Body of pancreas (tissue), 4 donors: ENCODE measurements around the gene PDK2. TPM values are rescaled to one million over a fixed set of nuclear protein-coding genes. Genes with fewer than 3 reads are reported as not detected.
A peak's percentile ranks its signal among the peaks of the same experiment; 100 is the strongest.

Experiments
- ATAC-seq: fragments of 150-250 bp; one replicate; pipeline ENCODE4 v1.9.1; 2016
- DNase-seq, 4 donors: peaks; one replicate each; pipeline ENCODE4 v3.0.0-alpha.2; 2019
- H3K27ac ChIP-seq, 4 donors: fragments of 200-600 bp; sonication (generic); 1 replicate in 3 of 4; 2 replicates in 1 of 4; pipeline versions ENCODE4 v1.5.1 to v1.6.1; 2016 to 2019; ENCODE audit warnings: mild to moderate bottlenecking in 1 of 4, mixed read lengths in 1 of 4, moderate library complexity in 1 of 4
- H3K27me3 ChIP-seq, 2 donors: fragments of 200-600 bp; sonication (generic); one replicate each; pipeline ENCODE4 v1.6.0; 2016; ENCODE audit warnings: mild to moderate bottlenecking in 1 of 2
- H3K36me3 ChIP-seq, 2 donors: fragments of 200-600 bp; sonication (generic); replicated peaks in 1 of 2; 2 replicates each; pipeline ENCODE4 v1.5.1; 2016; ENCODE audit warnings: low read depth in 2 of 2; ENCODE audit not compliant: insufficient read depth in 1 of 2
- H3K4me1 ChIP-seq: fragments of 200-600 bp; sonication (generic); one replicate; pipeline ENCODE4 v1.6.0; 2016
- H3K4me3 ChIP-seq, 2 donors: fragments of 200-600 bp; sonication (generic); 1 replicate in 1 of 2; 2 replicates in 1 of 2; pipeline ENCODE4 v1.5.1; 2016 to 2019
- H3K9me3 ChIP-seq, 3 donors: fragments of 200-600 bp; sonication (generic); 1 replicate in 2 of 3; 2 replicates in 1 of 3; pipeline ENCODE4 v1.5.1; 2016
- CTCF ChIP-seq, 7 experiments: fragments of 450-650 bp in 4 of 7; fragments of 200-600 bp in 3 of 7; sonication (generic) in 3 of 7; IDR thresholded peaks; one replicate each; pipeline ENCODE4 v1.5.1; 2016 to 2019; ENCODE audit warnings: antibody characterized with exemption in 7 of 7
- POLR2A ChIP-seq, 3 donors: fragments of 450-650 bp; IDR thresholded peaks; one replicate each; pipeline ENCODE4 v1.6.1; 2016; ENCODE audit warnings: antibody characterized with exemption in 3 of 3, mild to moderate bottlenecking in 2 of 3
- WGBS, 2 donors: methylation state at CpG; one replicate each; pipeline ENCODE4 v1.1.5; 2017; 5-methylcytosine and 5-hydroxymethylcytosine counted together
- intact Hi-C: fragments of 100-400 bp; cut with DNase I; formaldehyde crosslinking; loops from one replicate; pipeline ENCODE4 v1.15.1; 2023
- total RNA-seq, 2 donors: library from RNA; depleted of rRNA; stranded (reverse); fragments of >200 nt; gene quantifications; one replicate each; pipeline ENCODE4 v1.1.0, GENCODE V29; 2016

The PDK2 gene
- total RNA-seq, 2 donors from 2014 or later: 27.0 to 119 TPM

- peak; percentile 81 for ATAC-seq
- H3K4me3 ChIP-seq: no peak overlapping the region
- H3K27ac ChIP-seq: no peak overlapping the region
These were observed 22.3 kb downstream of the PDK2 start for GRCh38 chr17:50117202-50118051.

GRCh38 chr17:50118076-50118827, 23.1 kb downstream of the PDK2 start:
- Histone ChIP-seq H3K4me3 (no peak overlapping the region), H3K27me3 (no peaks in the 10 kb centered on the region), H3K4me1 (peaks cover 12% of the 10 kb centered on the region), H3K36me3 (no peaks in the 10 kb centered on the region), H3K9me3 (no peaks in the 10 kb centered on the region), H3K27ac (no peak overlapping the region)
- intact Hi-C loops: no loop called here
- no peak for TF ChIP-seq CTCF (IDR thresholded peaks at IDR 0.05)
- TF ChIP-seq POLR2A (IDR thresholded peaks at IDR 0.05): no peak
- no peak for ATAC-seq
- WGBS, 2 donors: 61 to 72% methylated on average over 11 to 22 of the region's 23 CpGs
- no peak for DNase-seq

More at GRCh38 chr17:50117202-50118051, 22.3 kb downstream of the PDK2 start:
- intact Hi-C loops: no loop called here
- no peaks in the 10 kb centered on the region for H3K27me3 ChIP-seq
- peak; percentile 64 to 78 (median 72) for DNase-seq
- 9 to 82% methylated on average over 3 to 62 of the region's 64 CpGs for WGBS, 2 donors
- TF ChIP-seq POLR2A (IDR thresholded peaks at IDR 0.05) (no peak), CTCF (IDR thresholded peaks at IDR 0.05) (peak; percentile 62 to 92 (median 71))
- H3K4me1 ChIP-seq: peaks cover 14% of the 10 kb centered on the region
- no peaks in the 10 kb centered on the region for H3K9me3 ChIP-seq
- H3K36me3 ChIP-seq: no peaks in the 10 kb centered on the region

DNA sequence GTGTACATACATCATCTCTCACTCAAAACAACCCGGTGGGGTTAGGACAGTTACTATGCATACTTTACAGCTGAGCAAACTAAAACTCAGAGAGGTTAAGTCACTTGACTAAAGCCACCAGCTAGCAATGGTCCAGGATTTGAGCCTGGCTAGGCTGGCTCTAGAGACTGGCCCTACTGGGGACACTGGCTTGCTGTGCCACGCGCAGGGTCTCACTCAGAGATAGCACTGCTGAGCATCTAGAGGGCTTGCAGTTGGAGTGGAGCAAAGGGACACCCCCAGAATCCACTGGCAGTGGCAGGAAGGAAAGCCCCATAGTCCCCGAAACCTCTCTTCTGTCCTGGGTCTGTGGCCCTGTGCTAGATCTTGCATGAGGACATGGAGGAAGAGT, 23.7 kb downstream of the PDK2 start:
- no peak for DNase-seq
- TF ChIP-seq POLR2A (IDR thresholded peaks at IDR 0.05): no peak
- TF ChIP-seq CTCF (IDR thresholded peaks at IDR 0.05): no peak
- ATAC-seq: no peak
- H3K4me1 ChIP-seq: peaks cover 12% of the 10 kb centered on the region
- no peaks in the 10 kb centered on the region for H3K9me3 ChIP-seq
- H3K4me3 ChIP-seq: no peak overlapping the region
- 77% methylated on average over 4 of the region's 4 CpGs for WGBS, 2 donors
- H3K36me3 ChIP-seq: no peaks in the 10 kb centered on the region
- no peaks in the 10 kb centered on the region for H3K27me3 ChIP-seq
- intact Hi-C loops: no loop called here
- no peak overlapping the region for H3K27ac ChIP-seq

DNA sequence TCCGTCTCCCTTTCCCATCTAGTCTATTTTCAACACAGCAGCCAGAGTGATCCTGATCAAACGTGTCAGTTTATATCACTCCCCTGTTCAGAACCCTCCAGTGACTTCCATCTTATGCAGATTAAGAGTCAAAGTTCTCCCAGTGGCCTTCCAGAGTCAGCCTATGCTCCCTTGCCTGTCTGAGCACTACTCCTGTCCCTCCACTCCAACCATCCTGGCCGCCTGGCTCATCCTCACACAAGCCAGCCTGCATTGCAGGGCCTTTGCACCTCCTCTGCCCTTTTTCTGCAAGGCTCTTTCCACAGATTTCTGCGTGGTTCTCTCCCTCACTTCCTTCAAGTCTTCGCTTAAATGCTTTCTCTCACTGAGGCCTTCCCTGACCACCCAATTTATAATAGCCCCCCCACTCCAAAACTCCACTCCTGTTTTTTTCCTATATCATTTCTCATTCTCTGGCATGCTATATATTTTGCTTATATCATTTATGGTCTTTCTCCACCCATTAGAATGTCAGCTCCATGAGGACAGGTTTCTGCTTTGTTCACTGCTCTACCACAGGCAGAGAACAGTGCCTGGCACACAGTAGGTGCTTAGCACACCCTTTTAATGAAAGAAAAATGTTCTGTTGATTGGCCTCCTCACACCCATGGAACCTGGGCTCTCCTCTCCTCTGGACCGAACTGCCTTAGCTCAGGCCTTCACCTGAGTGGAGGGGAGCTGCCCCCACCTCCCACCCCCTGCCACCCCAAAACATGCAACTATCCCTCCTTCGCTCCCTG, 25.5 kb downstream of the PDK2 start:
- H3K36me3 ChIP-seq: no peaks in the 10 kb centered on the region
- no peaks in the 10 kb centered on the region for H3K27me3 ChIP-seq
- no peaks in the 10 kb centered on the region for H3K9me3 ChIP-seq
- no peak for DNase-seq
- no peak for ATAC-seq
- H3K4me3 ChIP-seq: no peak overlapping the region
- WGBS, 2 donors: 82 to 89% methylated on average over 7 of the region's 7 CpGs
- intact Hi-C loops: no loop called here
- TF ChIP-seq POLR2A (IDR thresholded peaks at IDR 0.05): no peak
- TF ChIP-seq CTCF (IDR thresholded peaks at IDR 0.05): no peak
- peaks cover 12% of the 10 kb centered on the region for H3K4me1 ChIP-seq
- H3K27ac ChIP-seq: no peak overlapping the region
